22Rv1 (cell line): ENCODE results near the gene TCF15.
"Not testable (repeated sequence)": the region's sequence is repeated elsewhere in the genome, so short reads cannot be mapped to it uniquely, and the experiment has no call there.

ENCODE experiments used
- H3K27ac ChIP-seq: fragments of 450-650 bp; 2 replicates; pipeline ENCODE4 v1.5.1; 2017
- ZFX ChIP-seq: fragments of 450-650 bp; IDR thresholded peaks from 2 replicates; pipeline ENCODE4 v1.6.1; 2017; ENCODE audit warnings: antibody characterized with exemption, borderline replicate concordance
- TF ChIP-seq, protein P1 (sequence below): fragments of 450-650 bp; IDR thresholded peaks from 2 replicates; pipeline ENCODE4 v1.5.1; 2017; ENCODE audit warnings: mild to moderate bottlenecking

TCF15 gene

GRCh38 chr20:646107-646867 is 36.2 kb upstream of the TCF15 start:
- 0 out of 2 replicates have a peak overlapping the region, but pooled peaks have one; percentile 3 for H3K27ac ChIP-seq

DNA sequence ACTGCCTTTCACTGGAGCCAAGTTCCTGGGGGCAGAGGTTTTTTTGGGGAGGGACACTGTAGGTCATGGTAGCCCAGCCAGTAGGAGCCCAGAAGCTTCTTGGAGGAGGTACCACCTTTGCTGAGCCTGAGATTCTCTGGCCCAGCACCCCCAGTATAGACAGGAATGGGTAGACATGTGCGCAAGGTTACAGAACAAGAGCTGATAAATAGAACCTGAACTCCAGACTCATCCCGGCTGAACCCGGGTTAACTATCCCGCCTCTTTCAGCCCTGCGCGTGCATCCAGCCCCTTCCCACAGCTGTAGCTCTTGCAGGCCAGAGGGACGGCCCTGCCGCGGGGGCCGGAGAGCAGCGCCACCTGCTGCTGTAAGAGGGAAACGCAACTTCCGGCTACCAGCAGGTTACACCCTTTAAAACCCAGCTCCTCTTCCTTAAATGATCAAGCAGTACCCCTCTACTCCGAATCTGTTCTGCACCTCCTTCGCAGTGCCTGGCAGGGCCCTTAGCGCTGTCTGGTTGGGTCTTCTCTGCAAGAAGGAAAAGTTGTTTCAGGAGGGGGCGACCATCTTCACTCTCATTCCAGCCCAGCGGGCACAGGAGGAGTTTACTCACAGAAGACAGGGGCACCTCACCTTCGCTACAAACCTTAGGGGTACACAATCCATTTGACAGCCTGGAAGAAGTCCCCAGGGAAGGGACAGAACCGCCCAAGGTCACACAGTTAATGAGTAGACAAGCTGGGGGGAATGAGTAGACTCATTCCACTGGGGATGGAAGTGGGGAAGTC is 35.4 kb upstream of the TCF15 start:
- H3K27ac ChIP-seq: no peak overlapping the region; the same call in 1 of the 2 replicates

More at GRCh38 chr20:646107-646867, 36.2 kb upstream of the TCF15 start:
- TF ChIP-seq, protein P1, sequence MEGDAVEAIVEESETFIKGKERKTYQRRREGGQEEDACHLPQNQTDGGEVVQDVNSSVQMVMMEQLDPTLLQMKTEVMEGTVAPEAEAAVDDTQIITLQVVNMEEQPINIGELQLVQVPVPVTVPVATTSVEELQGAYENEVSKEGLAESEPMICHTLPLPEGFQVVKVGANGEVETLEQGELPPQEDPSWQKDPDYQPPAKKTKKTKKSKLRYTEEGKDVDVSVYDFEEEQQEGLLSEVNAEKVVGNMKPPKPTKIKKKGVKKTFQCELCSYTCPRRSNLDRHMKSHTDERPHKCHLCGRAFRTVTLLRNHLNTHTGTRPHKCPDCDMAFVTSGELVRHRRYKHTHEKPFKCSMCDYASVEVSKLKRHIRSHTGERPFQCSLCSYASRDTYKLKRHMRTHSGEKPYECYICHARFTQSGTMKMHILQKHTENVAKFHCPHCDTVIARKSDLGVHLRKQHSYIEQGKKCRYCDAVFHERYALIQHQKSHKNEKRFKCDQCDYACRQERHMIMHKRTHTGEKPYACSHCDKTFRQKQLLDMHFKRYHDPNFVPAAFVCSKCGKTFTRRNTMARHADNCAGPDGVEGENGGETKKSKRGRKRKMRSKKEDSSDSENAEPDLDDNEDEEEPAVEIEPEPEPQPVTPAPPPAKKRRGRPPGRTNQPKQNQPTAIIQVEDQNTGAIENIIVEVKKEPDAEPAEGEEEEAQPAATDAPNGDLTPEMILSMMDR: no peak

GRCh38 chr20:644692-645317 is 34.7 kb upstream of the TCF15 start:
- TF ChIP-seq, protein P1: no peak
- TF ChIP-seq ZFX: no peak
- no peak overlapping the region; the same call in 1 of the 2 replicates for H3K27ac ChIP-seq

More for the DNA sequence above, 35.4 kb upstream of the TCF15 start:
- TF ChIP-seq, protein P1: peak; percentile 99
- no peak for TF ChIP-seq ZFX

- H3K27ac ChIP-seq: no peak overlapping the region
- no peak for TF ChIP-seq ZFX
Measured at GRCh38 chr20:642398-643174, 32.5 kb upstream of the TCF15 start.

GRCh38 chr20:642013-642397 is 31.9 kb upstream of the TCF15 start:
- not testable (repeated sequence) for H3K27ac ChIP-seq

DNA sequence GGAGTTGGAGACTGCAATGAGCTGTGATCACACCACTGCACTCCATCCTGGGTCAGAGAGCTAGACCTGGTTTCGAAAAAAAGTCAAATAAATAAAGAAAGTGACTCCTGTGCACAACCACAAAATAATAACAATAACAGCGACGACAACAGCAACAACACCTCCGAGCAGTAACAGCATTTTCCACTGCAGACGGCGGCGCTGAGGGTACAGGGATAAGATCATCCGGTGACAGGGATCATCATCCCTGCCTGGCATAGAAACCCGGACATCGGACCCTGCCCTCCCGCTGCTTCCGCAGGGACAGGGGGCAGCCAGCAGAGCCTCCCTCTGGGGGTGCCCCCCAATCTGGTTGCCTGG is 31.4 kb upstream of the TCF15 start:
- TF ChIP-seq ZFX: no peak
- TF ChIP-seq, protein P1: no peak
- no peak overlapping the region for H3K27ac ChIP-seq

- TF ChIP-seq, protein P1: no peak
- no peak for TF ChIP-seq ZFX
- H3K27ac ChIP-seq: no peak overlapping the region
Measured at GRCh38 chr20:640674-641515, 30.8 kb upstream of the TCF15 start.
